ENCODE data around the gene GRPEL2.
A peak's percentile ranks its signal among the peaks of the same experiment; 100 is the strongest.
"Not testable (repeated sequence)": the region's sequence is repeated elsewhere in the genome, so short reads cannot be mapped to it uniquely, and the experiment has no call there.

Gene GRPEL2

DNA sequence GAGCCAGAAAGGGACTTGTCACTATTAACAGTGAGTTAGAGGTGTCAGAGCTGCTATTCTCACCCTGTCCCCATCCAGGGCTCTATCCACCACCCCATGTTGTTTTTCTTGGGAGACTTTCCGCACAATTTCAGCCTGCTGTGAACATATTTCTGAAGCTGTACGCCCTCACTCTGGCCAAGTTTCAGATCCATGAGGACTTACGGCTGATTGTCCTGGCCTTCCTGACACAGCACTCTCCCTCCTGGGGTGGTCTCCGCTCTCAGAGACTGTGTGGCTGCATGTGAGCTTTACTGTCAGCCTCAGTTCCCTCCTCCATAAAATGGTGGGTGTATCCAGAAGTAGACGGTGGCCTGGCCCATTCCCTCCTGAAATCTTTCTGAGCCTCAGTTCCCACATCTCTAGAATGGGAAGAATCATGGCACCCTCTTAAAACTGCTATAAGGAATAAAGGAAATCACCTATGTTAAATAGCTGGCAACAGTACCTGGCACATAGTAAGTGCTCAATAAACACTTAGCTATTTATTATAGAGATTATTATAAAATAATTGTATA is 34.6 kb downstream of the GRPEL2 start:
- DNase-seq, result no peak

DNA sequence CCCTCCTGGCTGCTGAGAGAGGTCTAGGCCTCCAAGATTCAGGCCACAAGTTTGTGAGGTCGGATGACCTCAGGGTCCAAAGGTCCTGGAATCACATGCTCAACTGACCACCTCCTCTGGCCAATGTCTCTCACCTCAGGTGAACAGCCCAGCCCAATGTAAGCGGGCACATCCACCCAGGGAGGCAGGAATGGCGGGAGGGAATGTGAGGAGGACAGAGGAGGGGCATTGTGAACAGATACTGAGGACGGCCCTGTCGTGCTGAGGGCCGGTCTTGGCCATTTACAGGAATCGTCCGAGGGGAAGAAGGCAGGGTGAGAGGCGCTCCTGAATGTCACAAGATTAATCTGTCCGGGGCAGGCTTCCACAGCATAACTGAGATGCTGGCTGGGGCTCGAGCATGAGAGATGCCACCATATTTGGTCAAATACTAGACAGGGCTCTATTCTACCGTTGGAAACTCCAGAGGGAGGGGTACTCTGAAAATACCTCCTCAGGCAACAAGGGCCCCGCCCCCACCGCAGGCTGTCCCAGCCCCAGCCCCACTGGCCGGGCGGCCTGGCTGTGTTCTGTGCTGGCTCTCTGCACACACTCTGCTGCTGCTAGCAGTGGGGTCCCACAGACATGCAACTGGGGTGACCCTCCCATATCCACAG is 35.3 kb downstream of the GRPEL2 start:
- no peak for DNase-seq

- no peak for DNase-seq
Observed at GRCh38 chr5:149381261-149381985, 36.1 kb downstream of the GRPEL2 start.

DNA sequence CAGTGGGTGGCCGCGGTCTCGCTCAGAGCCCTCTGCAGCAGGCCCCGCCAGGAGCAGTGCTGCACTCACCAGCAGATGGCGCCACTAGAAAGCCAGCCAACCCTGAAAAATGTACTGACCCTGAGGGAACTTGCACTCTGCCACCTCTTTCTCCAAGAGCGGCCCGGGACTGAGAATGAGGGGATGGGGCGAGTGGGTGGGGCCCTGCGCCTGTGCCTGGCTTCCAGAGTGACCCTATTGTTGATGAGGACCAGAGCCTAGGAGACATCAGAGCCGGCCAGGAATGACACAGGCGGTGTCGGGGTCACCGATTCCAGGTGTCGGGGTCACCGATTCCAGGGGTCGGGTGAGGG is 36.7 kb downstream of the GRPEL2 start:
- peak; percentile 24 for DNase-seq

GRCh38 chr5:149382517-149383220 is 37.4 kb downstream of the GRPEL2 start:
- DNase-seq, result no peak

DNA sequence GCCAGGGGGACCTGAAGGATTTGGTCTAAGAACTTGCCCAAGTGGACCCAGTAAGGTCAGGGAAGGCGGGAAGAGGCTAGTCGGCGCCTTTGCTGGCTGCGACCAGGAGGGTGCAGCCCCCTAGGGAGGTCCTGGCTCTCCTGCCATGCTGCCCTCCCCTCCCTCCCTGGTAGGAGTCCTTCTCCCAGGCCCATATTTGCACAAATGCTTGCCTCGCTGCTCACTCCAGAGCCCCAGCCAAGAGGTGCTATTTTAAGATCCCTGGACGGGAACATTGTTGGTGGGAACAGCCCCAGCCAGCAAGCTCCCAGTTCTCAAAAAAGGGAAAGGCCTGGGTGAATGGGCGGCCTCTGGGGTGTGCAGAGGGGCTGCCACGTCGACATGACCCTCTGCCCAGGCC is 38.1 kb downstream of the GRPEL2 start:
- no peak for DNase-seq

DNA sequence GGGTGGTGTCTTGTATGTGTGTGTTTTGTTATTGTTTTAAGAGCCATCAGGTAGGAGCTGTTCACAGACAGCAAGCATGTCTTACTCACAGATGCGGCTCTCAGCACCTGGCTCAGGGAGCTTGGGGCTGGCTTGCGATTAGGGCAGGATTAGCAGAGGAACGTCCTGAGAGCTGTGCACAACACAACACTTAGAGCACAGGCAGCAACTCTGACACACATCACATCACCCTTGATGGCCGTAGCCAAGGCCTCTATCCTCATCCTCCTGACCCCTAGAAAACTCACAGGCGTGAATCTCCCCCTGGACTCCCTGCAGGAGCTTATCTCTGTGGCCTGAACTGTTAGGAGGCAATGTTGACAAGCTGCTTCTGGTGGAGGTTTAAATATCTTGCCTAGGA is 40.9 kb downstream of the GRPEL2 start:
- no peak for DNase-seq

DNA sequence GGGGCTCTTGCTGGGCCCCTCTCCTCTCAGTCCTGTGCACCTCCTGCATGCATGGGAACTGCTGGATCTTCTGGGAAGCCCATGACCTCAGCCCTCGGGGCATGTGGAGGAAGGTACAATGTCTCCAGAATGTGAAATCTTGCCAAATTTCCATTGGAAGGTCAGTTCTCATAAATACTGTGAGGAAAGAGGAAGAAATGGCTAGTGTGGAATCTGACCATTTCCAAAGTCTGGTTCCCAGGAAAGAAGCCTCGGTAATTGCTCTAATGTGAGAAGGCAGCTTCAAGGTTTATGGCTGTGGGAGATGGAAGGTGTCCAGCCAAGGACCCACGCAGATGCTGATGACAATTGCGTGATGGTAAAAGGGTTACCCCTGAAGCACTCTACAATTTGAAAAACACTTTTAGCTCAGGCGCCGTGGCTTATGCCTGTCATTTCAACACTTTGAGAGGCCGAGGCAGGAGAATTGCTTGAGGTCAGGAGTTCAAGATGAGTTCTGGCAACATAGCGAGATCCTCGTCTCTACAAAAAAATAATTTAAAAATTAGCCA is 41.9 kb downstream of the GRPEL2 start:
- no peak for DNase-seq

- no peak for DNase-seq
Observed at GRCh38 chr5:149387982-149388381, 42.7 kb downstream of the GRPEL2 start.

GRCh38 chr5:149388498-149389190 is 43.3 kb downstream of the GRPEL2 start:
- no peak for DNase-seq

DNA sequence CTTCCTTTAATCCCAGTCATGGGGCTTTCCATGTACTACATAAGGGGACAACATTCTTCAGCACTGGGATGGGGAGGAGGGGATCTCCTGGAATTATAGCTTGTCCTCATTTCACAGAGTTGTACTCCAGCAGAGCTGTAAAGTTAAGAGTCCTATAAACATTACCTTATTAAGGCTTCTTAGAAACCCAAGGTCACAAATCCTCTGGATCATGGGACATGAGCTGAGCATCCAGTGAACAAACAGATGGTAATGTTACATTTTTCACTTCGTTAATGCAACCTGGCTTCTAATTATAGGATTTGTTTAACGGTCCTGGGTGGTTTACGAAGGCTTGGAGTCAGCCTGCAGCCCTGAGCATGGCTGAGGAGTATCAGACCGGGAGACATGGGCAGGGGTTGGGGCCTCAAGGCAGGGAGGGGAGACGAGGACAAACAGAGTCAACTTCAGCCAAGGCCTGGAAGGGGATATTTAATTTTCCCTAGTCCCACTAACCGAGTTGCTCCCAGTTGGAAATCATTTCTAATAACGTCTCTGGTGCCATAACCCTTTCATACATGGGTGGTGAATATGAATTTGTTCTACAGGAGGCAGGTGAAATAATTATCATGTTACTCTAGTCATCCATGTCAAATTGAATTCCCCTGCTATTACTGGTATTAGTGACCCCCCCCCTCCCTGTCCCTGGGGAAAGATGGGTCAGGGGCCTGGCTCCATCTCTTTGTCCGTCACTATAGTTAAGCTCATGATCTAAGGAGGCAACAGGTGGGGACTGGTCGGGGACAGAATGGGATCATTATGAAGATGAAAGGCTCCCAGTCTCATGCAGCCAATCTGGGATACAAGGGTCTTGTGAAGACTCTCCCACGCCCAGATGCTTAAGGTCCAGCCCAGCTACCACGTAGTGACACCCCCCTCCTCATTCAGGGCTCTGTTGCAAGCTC is 44.5 kb downstream of the GRPEL2 start:
- no peak for DNase-seq

- not testable (repeated sequence) for DNase-seq
Observed at GRCh38 chr5:149391076-149391475, 45.8 kb downstream of the GRPEL2 start.

GRCh38 chr5:149391524-149391923 is 46.2 kb downstream of the GRPEL2 start:
- no peak for DNase-seq

- no peak for DNase-seq
Observed at GRCh38 chr5:149392718-149393117, 47.4 kb downstream of the GRPEL2 start.

DNA sequence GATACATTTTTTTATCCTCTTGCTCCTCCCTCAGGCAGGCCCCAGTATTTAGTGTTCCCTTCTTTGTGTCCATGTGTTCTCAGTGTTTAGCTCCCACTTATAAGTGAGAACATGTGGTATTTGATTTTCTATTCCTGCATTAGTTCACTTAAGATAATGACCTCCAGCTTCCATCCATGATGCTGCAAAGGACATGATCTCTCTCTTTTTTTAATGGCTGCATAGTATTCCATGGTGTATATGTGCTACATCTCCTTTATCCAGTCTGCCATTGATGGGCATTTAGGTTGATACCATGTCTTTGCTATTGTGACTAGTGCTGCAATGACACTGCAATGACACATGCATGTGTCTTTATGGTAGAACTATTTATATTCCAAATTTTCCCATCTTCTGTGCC is 49.7 kb downstream of the GRPEL2 start:
- DNase-seq, result not testable (repeated sequence)

- no peak for DNase-seq
Observed at GRCh38 chr5:149397530-149397929, 52.2 kb downstream of the GRPEL2 start.

GRCh38 chr5:149398747-149399266 is 53.5 kb downstream of the GRPEL2 start:
- DNase-seq, result not testable (repeated sequence)

DNA sequence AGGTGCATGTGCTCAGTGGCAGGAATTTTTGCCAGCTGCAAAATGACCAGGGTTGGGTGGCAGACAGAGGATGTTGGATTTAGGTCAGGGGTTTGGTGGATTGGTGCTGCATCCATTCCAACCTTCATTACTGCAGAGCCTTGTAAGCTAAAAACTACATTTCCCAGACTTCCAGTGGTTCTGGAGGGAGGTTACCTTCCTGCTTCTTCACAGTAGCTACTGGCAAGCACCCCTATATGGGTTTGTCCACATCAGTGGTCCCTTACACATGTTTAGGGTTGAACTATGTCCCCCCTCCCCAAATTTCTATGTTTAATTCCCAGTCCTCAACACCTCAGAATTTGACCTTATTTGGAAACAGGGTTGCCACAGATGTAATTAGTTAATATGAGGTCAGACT is 54.5 kb downstream of the GRPEL2 start:
- DNase-seq, result no peak

GRCh38 chr5:149400304-149400703 is 55.0 kb downstream of the GRPEL2 start:
- no peak for DNase-seq

DNA sequence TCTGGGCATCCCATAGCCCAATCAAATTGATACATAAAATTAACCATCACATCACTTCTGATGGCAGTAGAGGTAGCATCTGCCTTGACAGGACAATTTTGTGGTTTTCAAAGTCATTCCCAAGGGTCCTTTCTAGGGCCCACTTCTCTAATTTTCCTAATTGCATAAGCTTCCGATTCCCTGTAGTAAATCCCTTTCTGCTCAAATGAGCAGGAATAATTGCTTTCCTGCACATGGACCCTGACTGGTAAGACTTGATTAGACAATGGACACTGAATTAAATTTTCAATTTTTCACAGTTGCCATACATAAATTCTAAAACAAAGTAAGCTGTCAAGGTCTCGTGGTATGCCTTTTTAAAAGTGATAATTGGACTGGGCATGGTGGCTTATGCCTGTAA is 55.8 kb downstream of the GRPEL2 start:
- DNase-seq, result no peak

GRCh38 chr5:149402291-149402690 is 57.0 kb downstream of the GRPEL2 start:
- DNase-seq, result no peak
